ENCODE data around the gene MTMR1. TPM values are rescaled to one million over a fixed set of nuclear protein-coding genes. Genes with fewer than 3 reads are reported as not detected.

MTMR1 gene
- total RNA-seq, 1 donor from 2014 or later = 28.4 TPM

DNA sequence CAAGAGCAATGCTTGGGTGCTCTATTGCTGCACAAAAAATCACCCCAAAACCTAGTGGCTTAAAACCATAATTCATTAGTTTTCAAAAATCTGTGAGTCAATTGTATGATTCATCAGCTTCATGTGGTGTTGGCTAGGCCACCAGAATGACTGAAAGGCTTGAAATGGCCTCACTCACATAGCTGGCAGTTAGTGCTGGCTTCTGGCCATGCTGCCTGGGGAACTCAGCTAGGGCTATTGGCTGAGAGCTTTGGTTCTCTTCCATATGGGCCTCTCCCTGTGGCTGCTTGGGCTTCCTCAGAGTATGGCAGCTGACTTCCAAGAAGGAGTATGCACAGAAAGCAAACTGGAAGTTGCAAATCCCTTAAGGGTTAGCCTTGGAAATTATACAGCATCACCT is 3.1 kb upstream of the MTMR1 start:
- TF ChIP-seq, protein P1, sequence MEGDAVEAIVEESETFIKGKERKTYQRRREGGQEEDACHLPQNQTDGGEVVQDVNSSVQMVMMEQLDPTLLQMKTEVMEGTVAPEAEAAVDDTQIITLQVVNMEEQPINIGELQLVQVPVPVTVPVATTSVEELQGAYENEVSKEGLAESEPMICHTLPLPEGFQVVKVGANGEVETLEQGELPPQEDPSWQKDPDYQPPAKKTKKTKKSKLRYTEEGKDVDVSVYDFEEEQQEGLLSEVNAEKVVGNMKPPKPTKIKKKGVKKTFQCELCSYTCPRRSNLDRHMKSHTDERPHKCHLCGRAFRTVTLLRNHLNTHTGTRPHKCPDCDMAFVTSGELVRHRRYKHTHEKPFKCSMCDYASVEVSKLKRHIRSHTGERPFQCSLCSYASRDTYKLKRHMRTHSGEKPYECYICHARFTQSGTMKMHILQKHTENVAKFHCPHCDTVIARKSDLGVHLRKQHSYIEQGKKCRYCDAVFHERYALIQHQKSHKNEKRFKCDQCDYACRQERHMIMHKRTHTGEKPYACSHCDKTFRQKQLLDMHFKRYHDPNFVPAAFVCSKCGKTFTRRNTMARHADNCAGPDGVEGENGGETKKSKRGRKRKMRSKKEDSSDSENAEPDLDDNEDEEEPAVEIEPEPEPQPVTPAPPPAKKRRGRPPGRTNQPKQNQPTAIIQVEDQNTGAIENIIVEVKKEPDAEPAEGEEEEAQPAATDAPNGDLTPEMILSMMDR (IDR thresholded peaks at IDR 0.05; ENCODE audit: unreplicated experiment) = no peak
- no peak for DNase-seq (ENCODE audit: low spot score, unreplicated experiment)
- Mint-ChIP-seq H3K27me3 (no peaks in the 10 kb centered on the region), H3K9me3 (ENCODE audit: low read depth) (peaks cover 10% of the 10 kb centered on the region), H3K36me3 (ENCODE audit: insufficient read depth) (no peaks in the 10 kb centered on the region), H3K27ac (no peak overlapping the region), H3K4me3 (ENCODE audit: low read depth) (no peak overlapping the region), H3K4me1 (ENCODE audit: low read depth) (peaks cover 2% of the 10 kb centered on the region)

DNA sequence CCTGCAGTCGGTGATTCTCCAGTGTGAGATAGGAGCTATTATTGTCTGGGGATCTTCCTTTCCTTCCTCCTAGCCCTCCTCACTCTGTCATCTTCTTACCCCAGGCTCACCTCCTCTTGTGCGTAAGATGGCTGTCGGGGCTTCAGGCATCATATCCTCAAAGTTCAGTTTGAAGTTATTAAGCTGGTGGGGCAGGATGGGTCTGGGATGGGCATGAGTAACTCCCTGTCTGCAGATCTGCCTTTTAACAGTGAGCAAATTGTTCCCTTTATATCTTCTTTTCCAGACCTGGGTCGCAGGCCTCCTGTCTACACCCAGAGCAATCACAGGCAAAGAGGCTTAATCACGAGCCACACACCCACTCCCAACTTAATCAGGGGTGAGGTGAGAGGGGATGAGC is 900 bp upstream of the MTMR1 start:
- DNase-seq (ENCODE audit: low spot score, unreplicated experiment) = no peak
- Mint-ChIP-seq H3K27me3 (no peaks in the 10 kb centered on the region), H3K27ac (peak overlapping the region; percentile 73), H3K4me1 (ENCODE audit: low read depth) (peaks cover 3% of the 10 kb centered on the region), H3K9me3 (ENCODE audit: low read depth) (peaks cover 20% of the 10 kb centered on the region), H3K4me3 (ENCODE audit: low read depth) (peak overlapping the region; percentile 79), H3K36me3 (ENCODE audit: insufficient read depth) (peaks cover 5% of the 10 kb centered on the region)
- TF ChIP-seq, protein P1 (IDR thresholded peaks at IDR 0.05; ENCODE audit: unreplicated experiment) = no peak

DNA sequence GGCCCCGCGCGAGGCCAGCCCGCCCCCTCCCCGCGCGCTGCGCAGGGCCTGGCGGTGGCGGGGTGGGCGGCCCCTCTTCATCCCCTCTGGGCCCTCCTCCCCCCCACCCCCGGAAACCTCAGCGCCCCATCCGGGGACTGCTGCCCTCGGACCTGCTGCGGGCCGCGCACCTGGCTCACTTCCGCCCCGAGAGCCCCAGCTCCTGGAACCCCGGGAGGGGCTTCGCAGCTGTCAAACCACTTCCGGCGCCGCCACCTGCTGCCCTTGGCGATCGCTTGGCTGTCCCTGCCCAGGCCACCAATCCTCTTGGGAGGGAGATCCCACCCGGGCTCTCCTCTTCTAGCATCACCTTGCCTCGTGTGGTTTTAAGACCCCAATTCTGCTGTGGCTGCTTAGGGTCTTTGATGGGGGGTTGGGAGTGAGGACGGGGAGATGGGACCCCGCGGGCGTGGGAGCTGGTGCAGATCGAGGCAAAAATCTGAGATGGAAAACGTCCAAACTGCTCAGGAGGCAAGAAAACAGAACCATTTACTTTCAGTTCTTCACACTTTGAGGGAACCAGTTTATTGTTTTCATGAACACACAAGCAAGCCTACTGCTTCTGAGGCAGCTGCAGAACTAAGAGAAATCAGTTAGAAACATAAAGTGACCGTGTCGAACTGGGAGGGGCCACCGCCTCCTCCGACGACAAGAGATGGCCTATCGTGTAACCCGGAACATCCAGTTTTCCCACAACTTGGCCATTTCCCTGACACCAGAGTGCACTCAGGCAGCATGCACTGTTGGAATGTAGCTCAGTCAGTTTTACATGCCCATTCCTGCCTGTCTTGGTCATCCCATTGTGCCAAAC is 754 bp downstream of the MTMR1 start:
- Mint-ChIP-seq H3K27me3 (no peaks in the 10 kb centered on the region), H3K27ac (peak overlapping the region; percentile 94), H3K9me3 (ENCODE audit: low read depth) (peaks cover 15% of the 10 kb centered on the region), H3K36me3 (ENCODE audit: insufficient read depth) (peaks cover 5% of the 10 kb centered on the region), H3K4me1 (ENCODE audit: low read depth) (peaks cover 3% of the 10 kb centered on the region), H3K4me3 (ENCODE audit: low read depth) (peak overlapping the region; percentile 82)
- peak; percentile 32 for DNase-seq (ENCODE audit: low spot score, unreplicated experiment)
- TF ChIP-seq, protein P1 (IDR thresholded peaks at IDR 0.05; ENCODE audit: unreplicated experiment) = no peak

DNA sequence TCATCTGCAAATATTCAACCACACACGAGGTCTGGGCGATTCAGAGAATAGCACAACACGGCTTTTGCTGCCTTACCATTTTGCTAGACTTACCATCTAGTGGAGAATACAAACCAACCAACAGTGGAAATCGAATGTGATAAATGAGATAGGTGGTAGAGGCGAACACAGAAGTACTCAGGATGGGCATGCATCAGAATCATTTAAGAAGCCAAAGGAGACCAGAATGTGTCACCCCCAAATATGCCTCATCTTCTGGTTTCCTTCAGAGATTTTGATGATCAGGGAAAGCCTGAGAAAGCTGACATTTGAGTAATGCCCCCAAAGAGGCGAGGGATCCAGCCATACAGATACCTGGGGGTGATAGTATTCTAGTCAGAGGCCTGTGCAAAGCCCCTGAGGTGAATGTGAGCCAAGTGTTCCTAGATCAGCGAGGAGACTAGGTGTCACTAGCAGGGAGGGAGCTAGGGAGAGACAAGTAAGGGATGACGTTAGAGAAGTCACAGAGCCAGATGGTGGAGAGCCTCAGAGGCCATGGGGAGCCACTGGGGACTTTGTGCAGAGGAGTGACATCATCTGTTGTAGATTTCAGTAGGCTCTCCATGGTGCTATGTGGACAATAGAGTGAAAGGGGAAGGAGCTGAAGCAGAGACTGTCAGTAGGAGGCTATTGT is 1.7 kb downstream of the MTMR1 start:
- H3K36me3 Mint-ChIP-seq (ENCODE audit: insufficient read depth) = peaks cover 5% of the 10 kb centered on the region
- DNase-seq (ENCODE audit: low spot score, unreplicated experiment) = no peak
- TF ChIP-seq, protein P1 (IDR thresholded peaks at IDR 0.05; ENCODE audit: unreplicated experiment) = no peak
- H3K4me3 Mint-ChIP-seq (ENCODE audit: low read depth) = no peak overlapping the region
- peaks cover 15% of the 10 kb centered on the region for H3K9me3 Mint-ChIP-seq (ENCODE audit: low read depth)
- no peaks in the 10 kb centered on the region for H3K27me3 Mint-ChIP-seq
- H3K4me1 Mint-ChIP-seq (ENCODE audit: low read depth) = peaks cover 3% of the 10 kb centered on the region
- H3K27ac Mint-ChIP-seq = peak overlapping the region; percentile 10

DNA sequence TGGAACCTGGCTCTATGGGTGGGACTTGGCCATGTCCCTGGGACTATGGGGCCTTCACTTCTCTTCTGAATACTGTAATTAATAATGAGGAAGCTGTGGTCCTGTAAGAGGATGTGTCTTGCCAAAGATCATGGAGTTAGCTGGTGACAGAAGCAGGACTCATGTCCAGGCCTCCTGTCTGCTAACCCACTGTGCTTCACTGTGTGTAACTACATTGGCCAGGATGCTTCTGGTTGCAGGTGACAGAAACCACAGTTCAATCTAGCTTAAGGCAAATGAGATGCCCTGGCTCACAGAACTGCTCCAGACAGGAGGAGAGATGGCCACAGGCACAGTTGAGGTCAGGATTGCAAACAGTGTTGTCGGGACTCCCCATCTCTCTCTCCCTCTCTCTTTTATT is 3.1 kb downstream of the MTMR1 start:
- Mint-ChIP-seq H3K4me1 (ENCODE audit: low read depth) (peaks cover 3% of the 10 kb centered on the region), H3K9me3 (ENCODE audit: low read depth) (peaks cover 12% of the 10 kb centered on the region)
- TF ChIP-seq, protein P1 (IDR thresholded peaks at IDR 0.05; ENCODE audit: unreplicated experiment) = no peak

More for the DNA sequence above, 3.1 kb downstream of the MTMR1 start:
- no peak for DNase-seq (ENCODE audit: low spot score, unreplicated experiment)
- no peaks in the 10 kb centered on the region for H3K27me3 Mint-ChIP-seq
- peaks cover 5% of the 10 kb centered on the region for H3K36me3 Mint-ChIP-seq (ENCODE audit: insufficient read depth)
- no peak overlapping the region for H3K4me3 Mint-ChIP-seq (ENCODE audit: low read depth)
- no peak overlapping the region for H3K27ac Mint-ChIP-seq
